ENCODE data around the gene ANKS1B. TPM values are rescaled to one million over a fixed set of nuclear protein-coding genes. Genes with fewer than 3 reads are reported as not detected.
"Not testable (repeated sequence)": the region's sequence is repeated elsewhere in the genome, so short reads cannot be mapped to it uniquely, and the experiment has no call there.

The ANKS1B gene
- total RNA-seq, 1 experiment from 2014 or later, result 9.7 TPM

DNA sequence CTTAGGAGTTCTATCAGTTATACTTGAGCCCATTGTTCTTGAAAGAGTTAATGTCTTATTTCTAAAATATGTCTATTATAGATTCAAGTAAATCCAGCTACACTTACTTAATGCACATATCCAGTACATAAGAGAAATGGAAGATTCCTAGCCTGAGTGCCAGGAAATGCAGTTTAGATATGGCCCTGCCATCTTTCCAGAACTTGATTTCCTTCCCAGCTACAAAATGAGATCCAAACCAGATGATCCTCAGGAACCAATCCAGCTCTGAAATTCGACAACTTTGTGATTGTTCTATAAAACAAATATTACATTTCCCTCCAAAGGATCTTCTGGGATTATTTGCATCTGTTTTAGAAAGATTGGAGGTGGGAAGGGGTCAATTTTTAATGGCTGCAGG lies 654.5 kb downstream of the ANKS1B start:
- ATAC-seq, result no peak
- no TSS peak for BruUV-seq (replicated peaks)
- intact Hi-C loops (cut with micrococcal nuclease; ENCODE audit: unreplicated experiment), result no loop called here
- Histone ChIP-seq H3K27me3 (ENCODE audit: control insufficient read depth, insufficient read depth, low read length) (no peaks in the 10 kb centered on the region), H3K4me3 (ENCODE audit: low read depth in 2 of 2, low read length in 2 of 2) (no peak overlapping the region), H3K4me1 (ENCODE audit: control insufficient read depth, insufficient read depth, low read length) (no peaks in the 10 kb centered on the region), H3K36me3 (ENCODE audit: control insufficient read depth, insufficient read depth, low read length) (no peaks in the 10 kb centered on the region), H3K9me3 (ENCODE audit: control insufficient read depth, insufficient read depth, low read depth, low read length) (peaks cover 5% of the 10 kb centered on the region; the same call in 1 of the 2 replicates), H3K27ac (ENCODE audit: low read length) (no peak overlapping the region)
- TF ChIP-seq REST (IDR thresholded peaks at IDR 0.05; ENCODE audit: insufficient read depth in 1 of 2, low read depth in 2 of 2, low read length in 1 of 2), result no peak
- TF ChIP-seq, protein P1, sequence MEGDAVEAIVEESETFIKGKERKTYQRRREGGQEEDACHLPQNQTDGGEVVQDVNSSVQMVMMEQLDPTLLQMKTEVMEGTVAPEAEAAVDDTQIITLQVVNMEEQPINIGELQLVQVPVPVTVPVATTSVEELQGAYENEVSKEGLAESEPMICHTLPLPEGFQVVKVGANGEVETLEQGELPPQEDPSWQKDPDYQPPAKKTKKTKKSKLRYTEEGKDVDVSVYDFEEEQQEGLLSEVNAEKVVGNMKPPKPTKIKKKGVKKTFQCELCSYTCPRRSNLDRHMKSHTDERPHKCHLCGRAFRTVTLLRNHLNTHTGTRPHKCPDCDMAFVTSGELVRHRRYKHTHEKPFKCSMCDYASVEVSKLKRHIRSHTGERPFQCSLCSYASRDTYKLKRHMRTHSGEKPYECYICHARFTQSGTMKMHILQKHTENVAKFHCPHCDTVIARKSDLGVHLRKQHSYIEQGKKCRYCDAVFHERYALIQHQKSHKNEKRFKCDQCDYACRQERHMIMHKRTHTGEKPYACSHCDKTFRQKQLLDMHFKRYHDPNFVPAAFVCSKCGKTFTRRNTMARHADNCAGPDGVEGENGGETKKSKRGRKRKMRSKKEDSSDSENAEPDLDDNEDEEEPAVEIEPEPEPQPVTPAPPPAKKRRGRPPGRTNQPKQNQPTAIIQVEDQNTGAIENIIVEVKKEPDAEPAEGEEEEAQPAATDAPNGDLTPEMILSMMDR (IDR thresholded peaks at IDR 0.05), result no peak
- DNase-seq (ENCODE audit: low read depth, low spot score), result no peak
- ChIA-PET CTCF (no interaction called here), POLR2A (no interaction called here)
- in situ Hi-C loops (cut with HindIII; ENCODE audit: low pct_unique_long_range_greater_than_20kb, low sequenced_read_pairs), result no loop called here

DNA sequence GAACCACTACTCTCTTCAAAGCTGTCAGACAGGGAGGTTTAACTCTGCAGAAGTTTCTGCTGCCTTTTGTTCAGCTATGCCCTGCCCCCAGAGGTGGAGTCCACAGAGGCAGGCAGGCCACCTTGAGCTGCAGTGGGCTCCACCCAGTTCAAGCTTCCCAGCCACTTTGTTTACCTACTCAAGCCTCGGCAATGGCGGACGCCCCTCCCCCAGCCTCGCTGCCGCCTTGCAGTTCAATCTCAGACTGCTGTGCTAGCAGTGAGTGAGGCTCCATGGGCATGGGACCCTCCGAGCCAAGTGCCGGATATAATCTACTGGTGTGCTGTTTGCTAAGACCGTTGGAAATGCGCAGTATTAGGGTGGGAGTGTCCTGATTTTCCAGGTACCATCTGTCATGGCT lies 663.5 kb downstream of the ANKS1B start:
- H3K4me1 ChIP-seq (ENCODE audit: control insufficient read depth, insufficient read depth, low read length); DNase-seq (ENCODE audit: low read depth, low spot score); BruUV-seq (replicated peaks); ATAC-seq; CTCF ChIA-PET; H3K27ac ChIP-seq (ENCODE audit: low read length); in situ Hi-C loops (cut with HindIII; ENCODE audit: low pct_unique_long_range_greater_than_20kb, low sequenced_read_pairs); POLR2A ChIA-PET; H3K9me3 ChIP-seq (ENCODE audit: control insufficient read depth, insufficient read depth, low read depth, low read length); H3K36me3 ChIP-seq (ENCODE audit: control insufficient read depth, insufficient read depth, low read length); H3K4me3 ChIP-seq (ENCODE audit: low read depth in 2 of 2, low read length in 2 of 2); intact Hi-C loops (cut with micrococcal nuclease; ENCODE audit: unreplicated experiment); H3K27me3 ChIP-seq (ENCODE audit: control insufficient read depth, insufficient read depth, low read length): not testable (repeated sequence)

DNA sequence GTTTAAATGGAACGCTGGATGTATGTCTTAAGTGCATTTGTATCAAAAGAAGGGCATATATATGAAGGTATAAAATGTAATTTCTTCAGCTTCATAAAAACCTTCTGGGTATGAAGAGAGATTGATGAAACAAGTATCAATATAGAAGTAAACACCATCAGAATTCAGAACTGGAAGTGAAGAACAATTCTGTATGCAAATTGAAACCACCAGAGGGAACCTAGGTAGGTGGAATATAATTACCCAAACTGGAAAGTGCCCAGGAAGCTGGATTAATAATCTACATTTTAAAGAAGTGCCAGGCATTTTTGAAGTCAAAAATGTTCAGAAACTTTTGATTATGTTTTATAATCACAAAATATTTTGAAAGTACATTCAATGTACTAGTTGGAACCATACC lies 673.4 kb downstream of the ANKS1B start:
- Histone ChIP-seq H3K27me3 (ENCODE audit: control insufficient read depth, insufficient read depth, low read length) (no peaks in the 10 kb centered on the region), H3K9me3 (ENCODE audit: control insufficient read depth, insufficient read depth, low read depth, low read length) (no peaks in the 10 kb centered on the region), H3K4me3 (ENCODE audit: low read depth in 2 of 2, low read length in 2 of 2) (no peak overlapping the region), H3K4me1 (ENCODE audit: control insufficient read depth, insufficient read depth, low read length) (no peaks in the 10 kb centered on the region), H3K36me3 (ENCODE audit: control insufficient read depth, insufficient read depth, low read length) (no peaks in the 10 kb centered on the region), H3K27ac (ENCODE audit: low read length) (no peak overlapping the region)
- in situ Hi-C loops (cut with HindIII; ENCODE audit: low pct_unique_long_range_greater_than_20kb, low sequenced_read_pairs) (no loop called here), intact Hi-C loops (cut with micrococcal nuclease; ENCODE audit: unreplicated experiment) (no loop called here)
- no TSS peak for BruUV-seq (replicated peaks)
- CTCF ChIA-PET, result no interaction called here
- TF ChIP-seq POLR2AphosphoS5 (IDR thresholded peaks at IDR 0.05; ENCODE audit: low read depth, low read length) (no peak), REST (IDR thresholded peaks at IDR 0.05; ENCODE audit: insufficient read depth in 1 of 2, low read depth in 2 of 2, low read length in 1 of 2) (no peak)
- POLR2A ChIA-PET, result no interaction called here
- DNase-seq (ENCODE audit: low read depth, low spot score) (no peak), ATAC-seq (no peak)
